ENCODE data around the gene PSMD1.
A peak's percentile ranks its signal among the peaks of the same experiment; 100 is the strongest.

The PSMD1 gene

GRCh38 chr2:231056453-231057416, at the start of gene PSMD1 (continued):
- no peak for TF ChIP-seq ELK4 (IDR thresholded peaks at IDR 0.05; ENCODE audit: borderline replicate concordance, low read depth, low read length)
- TF ChIP-seq ZNF600 (tag by site-specific recombination; IDR thresholded peaks at IDR 0.05) = peak; percentile 45; the same call in 1 of the 2 replicates
- TF ChIP-seq ZNF239 (tag by site-specific recombination; IDR thresholded peaks at IDR 0.05) = no peak
- peak; percentile 75; the same call in 1 of the 2 replicates for TF ChIP-seq PRDM10 (tag by site-specific recombination; IDR thresholded peaks at IDR 0.05)
- peak; percentile 67; the same call in 1 of the 2 replicates for TF ChIP-seq ZNF501 (tag by site-specific recombination; IDR thresholded peaks at IDR 0.05)
- 0 out of 2 replicates have a peak, but pooled peaks have one; percentile 35 for TF ChIP-seq HOXA7 (CRISPR knock-in tag; IDR thresholded peaks at IDR 0.05; ENCODE audit: borderline replicate concordance)
- peak; percentile 66 for TF ChIP-seq SP3 (tag by site-specific recombination; IDR thresholded peaks at IDR 0.05)
- peak; percentile 78 for TF ChIP-seq ZXDB (tag by site-specific recombination; IDR thresholded peaks at IDR 0.05)
- TF ChIP-seq YY2 (tag by site-specific recombination; IDR thresholded peaks at IDR 0.05) = peak; percentile 96
- TF ChIP-seq YY1 (tag by site-specific recombination; IDR thresholded peaks at IDR 0.05) = peak; percentile 94
- TF ChIP-seq, protein P1, sequence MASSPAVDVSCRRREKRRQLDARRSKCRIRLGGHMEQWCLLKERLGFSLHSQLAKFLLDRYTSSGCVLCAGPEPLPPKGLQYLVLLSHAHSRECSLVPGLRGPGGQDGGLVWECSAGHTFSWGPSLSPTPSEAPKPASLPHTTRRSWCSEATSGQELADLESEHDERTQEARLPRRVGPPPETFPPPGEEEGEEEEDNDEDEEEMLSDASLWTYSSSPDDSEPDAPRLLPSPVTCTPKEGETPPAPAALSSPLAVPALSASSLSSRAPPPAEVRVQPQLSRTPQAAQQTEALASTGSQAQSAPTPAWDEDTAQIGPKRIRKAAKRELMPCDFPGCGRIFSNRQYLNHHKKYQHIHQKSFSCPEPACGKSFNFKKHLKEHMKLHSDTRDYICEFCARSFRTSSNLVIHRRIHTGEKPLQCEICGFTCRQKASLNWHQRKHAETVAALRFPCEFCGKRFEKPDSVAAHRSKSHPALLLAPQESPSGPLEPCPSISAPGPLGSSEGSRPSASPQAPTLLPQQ (tag by site-specific recombination; IDR thresholded peaks at IDR 0.05) = peak; percentile 59
- peak; percentile 66; the same call in 1 of the 2 replicates for TF ChIP-seq ZFP69B (tag by site-specific recombination; IDR thresholded peaks at IDR 0.05)
- no peak; the same call in 1 of the 2 replicates for TF ChIP-seq KLF10 (tag by site-specific recombination; IDR thresholded peaks at IDR 0.05)
- TF ChIP-seq, protein P2, sequence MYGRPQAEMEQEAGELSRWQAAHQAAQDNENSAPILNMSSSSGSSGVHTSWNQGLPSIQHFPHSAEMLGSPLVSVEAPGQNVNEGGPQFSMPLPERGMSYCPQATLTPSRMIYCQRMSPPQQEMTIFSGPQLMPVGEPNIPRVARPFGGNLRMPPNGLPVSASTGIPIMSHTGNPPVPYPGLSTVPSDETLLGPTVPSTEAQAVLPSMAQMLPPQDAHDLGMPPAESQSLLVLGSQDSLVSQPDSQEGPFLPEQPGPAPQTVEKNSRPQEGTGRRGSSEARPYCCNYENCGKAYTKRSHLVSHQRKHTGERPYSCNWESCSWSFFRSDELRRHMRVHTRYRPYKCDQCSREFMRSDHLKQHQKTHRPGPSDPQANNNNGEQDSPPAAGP (tag by site-specific recombination; IDR thresholded peaks at IDR 0.05) = 0 out of 2 replicates have a peak, but pooled peaks have one; percentile 58
- no peak for TF ChIP-seq PRDM2 (tag by site-specific recombination; IDR thresholded peaks at IDR 0.05; ENCODE audit: borderline replicate concordance)
- TF ChIP-seq ZNF629 (tag by site-specific recombination; IDR thresholded peaks at IDR 0.05) = peak; percentile 47; the same call in 1 of the 2 replicates
- peak; percentile 60; the same call in 1 of the 2 replicates for TF ChIP-seq ZNF394 (tag by site-specific recombination; IDR thresholded peaks at IDR 0.05; ENCODE audit: borderline replicate concordance)
- 0 out of 2 replicates have a peak, but pooled peaks have one; percentile 30 for TF ChIP-seq ZNF341 (tag by site-specific recombination; IDR thresholded peaks at IDR 0.05; ENCODE audit: low read depth)
- TF ChIP-seq ZIC2 (tag by site-specific recombination; IDR thresholded peaks at IDR 0.05) = no peak; the same call in 1 of the 2 replicates
- no peak for TF ChIP-seq ZNF558 (tag by site-specific recombination; IDR thresholded peaks at IDR 0.05)
- TF ChIP-seq KLF16 (tag by site-specific recombination; IDR thresholded peaks at IDR 0.05) = peak; percentile 44; the same call in 1 of the 2 replicates
